GM11168 (cell line): ENCODE results near the gene TP63.

Source experiments
- in situ Hi-C: fragments of 300-500 bp; cut with MboI; formaldehyde crosslinking; loops from one replicate; pipeline ENCODE4 v1.12.0; 2022; ENCODE audit warnings: low sequenced_read_pairs; ENCODE audit not compliant: unreplicated experiment

TP63 gene

DNA sequence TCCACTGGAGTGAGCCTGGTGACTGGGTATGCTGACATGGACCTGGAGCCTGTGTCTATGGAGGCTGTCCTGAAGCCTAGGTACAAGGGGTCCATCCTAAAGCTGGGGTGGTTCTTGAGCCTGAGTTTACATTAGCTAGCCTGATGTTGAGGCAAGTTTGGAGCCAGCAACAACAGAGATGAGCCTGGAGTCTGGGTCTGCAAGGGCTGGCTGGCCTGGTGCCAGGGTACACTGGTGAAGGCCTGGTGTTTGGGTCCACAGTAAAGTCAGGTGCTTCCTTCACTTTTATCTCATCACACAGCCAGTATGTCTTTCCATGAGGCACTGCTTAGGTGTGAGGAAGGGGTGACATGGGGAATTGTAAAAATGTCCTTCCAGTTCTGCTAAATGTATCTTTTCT, 49.5 kb downstream of the TP63 start:
- in situ Hi-C loops, result no loop called here

DNA sequence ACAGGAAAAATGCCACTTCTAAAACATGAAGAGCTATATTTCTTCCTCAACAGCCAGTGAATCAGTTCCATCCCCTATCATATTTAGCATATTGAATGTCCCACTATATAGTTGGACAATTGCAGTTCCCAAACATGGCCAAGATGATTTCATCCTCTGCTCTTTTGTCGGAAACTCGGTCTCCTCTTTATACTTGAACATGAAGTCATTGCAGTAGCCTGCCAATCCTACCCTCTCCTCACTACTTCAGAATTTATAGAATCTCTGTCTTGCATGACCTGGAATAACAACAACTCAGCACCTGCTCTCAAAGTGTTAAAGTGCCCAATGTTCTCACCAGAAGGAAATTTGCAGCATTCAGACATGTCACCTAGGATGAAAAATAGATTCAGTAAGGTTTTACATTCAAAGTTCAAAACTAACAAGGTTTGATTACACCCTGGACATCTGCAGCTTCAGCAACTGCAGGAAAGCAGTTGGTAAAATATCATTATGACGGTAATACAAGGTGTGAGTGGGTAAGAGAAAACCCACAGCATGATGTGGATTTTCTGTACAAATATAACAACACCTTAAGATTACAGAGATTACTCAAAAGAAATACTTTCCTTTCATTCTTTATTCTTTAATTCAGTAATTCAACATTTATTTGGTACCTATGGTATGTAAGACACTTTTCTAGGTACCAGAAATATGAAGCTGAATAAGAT, 52.5 kb downstream of the TP63 start:
- in situ Hi-C loops, result no loop called here

DNA sequence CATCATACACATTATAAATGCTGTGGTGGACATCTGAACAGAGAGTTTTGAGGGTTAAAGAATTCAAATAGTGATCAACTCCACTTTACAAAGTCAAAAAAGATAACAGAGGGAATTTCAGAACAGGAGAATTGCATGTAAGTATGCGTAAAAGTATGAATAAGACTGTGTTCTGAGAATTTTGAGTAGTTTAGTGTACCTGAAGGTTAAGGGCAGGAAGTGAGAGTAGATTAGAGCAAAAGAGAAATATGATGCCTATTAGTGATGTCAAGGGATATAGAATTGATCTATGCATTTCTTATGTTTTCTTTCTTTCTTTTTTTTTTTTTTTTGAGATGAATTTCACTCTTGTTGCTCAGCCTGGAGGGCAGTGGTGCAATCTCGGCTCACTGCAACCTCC, 53.1 kb downstream of the TP63 start:
- in situ Hi-C loops, result no loop called here

DNA sequence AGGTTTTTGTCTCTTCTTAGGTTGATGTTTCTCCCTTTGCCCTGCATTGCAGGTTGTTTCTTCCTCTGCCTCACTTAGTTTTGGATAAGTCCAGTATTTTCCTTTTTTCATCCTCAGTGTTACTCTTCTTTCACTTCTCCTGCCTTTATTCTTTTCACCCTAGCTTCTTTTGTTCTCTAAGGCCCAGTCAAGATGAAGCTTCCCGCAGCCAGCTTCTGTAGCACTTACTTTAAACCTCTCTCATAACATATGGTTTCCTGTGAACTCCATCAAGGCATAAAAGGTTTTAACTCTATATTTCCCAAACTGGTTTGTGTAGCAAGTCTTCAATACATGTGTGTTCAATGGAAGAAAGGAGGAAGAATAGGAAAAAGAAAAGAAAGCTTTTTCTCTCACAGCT, 54.1 kb downstream of the TP63 start:
- in situ Hi-C loops, result no loop called here

DNA sequence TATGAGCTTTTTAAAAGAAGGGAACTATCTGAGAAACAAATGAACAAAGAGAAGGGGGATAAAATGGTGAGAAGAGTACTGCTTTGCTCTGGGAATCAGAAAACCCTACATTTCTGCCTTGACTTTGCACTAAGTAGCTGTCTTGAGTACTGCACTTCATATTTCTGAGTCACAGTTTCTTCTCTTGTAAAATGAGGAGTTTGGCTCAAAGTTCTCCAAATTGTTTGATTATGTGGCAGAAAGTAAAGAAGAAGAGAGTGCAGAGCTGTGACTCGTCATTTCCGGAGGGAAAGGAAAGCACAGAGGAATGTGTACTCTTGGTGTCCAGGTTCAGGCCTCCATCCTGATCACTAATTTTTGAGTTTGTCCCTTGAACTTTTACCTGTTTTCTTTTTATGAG, 54.7 kb downstream of the TP63 start:
- in situ Hi-C loops, result no loop called here

DNA sequence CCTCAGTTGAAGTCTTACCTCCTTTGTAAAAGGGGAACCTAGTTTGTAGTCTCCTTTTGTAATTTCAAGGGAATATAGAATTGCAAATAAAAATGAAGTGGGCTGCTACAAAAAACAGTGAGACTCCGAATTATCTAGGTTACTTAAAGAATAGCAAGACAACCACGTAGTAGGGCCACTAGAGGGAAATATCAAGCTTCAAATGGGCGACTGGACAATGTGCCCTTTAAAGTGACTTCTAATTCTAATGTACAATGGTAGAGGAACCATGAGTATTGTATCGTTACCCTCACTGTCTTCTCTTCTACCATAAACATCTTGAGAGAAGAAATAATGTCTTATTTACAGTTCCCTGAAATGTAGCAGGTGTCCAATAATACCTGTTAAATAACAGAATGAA, 56.3 kb downstream of the TP63 start:
- in situ Hi-C loops, result no loop called here

DNA sequence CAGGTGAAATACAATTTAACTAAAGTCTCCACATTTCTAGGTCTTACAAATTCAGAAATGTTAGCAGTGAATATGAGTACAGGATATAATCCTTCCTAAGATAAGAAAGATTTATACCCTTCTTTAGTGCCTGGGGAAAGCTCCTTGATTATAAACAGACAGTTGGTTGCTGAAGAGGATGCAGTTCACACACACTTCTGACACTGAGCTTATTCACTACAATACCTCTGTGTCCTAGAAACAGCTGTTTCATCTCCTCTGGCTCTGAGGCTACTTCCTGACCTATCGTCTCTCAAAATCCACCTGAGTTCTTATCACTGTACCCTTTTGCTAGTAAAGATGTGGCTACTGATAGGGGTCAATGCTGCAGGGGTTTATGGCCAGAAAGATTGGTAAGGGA, 57.1 kb downstream of the TP63 start:
- in situ Hi-C loops, result no loop called here

DNA sequence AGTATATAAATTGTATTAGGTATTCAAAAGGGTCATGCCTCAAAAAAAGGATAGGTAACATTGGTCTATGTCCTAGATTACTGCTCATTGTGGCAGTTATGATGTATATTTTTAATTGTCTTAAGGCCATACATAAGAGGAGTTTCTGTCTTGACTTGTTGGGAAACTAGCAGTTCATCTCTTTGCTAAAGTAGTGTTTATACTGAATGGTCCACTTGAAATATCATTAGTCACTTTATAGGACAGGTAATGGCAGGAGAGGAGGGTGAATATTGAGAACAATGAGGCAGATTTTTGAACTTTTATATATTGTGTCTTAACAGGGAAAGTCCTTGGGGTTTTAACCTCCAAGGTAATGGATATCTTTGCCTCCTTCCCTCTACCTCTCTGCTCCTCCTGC, 58.4 kb downstream of the TP63 start:
- in situ Hi-C loops, result no loop called here

DNA sequence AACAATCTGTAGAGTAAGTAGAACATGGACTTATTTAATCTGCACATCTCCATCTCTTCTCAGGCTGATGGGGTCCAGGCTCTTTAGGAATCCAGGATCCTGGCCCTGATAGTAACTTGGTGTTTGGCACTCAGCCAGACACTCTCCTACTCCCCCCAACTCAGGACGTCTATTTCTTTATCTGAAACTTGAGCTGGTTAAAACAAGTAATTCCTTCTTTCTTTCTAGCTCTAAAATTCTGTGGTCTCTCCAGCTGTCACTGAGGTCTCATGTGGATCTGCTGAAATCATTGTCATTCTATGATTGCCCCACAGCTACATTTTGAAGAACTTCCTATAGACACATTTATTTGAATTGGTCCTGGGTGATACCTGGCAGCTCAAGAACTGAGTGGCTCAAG, 59.0 kb downstream of the TP63 start:
- in situ Hi-C loops, result no loop called here

DNA sequence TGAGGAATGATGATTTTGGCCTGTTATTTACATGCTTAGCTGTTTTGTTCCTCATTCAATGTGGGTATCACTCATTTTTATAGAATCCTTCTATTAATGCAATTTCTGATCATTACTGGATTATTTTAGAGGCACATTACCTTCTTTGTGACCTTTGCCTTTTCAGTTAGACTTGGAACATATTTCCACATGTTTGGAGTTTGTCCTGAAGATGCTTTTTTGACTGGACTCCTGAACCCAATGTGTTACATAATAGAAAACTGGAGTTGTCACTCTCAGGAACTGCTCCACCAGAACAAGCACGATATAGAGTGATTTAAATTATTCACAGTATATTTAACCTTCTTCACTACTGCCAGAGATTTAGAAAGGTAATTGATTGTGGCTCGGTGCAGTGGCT, 59.5 kb downstream of the TP63 start:
- in situ Hi-C loops, result no loop called here

DNA sequence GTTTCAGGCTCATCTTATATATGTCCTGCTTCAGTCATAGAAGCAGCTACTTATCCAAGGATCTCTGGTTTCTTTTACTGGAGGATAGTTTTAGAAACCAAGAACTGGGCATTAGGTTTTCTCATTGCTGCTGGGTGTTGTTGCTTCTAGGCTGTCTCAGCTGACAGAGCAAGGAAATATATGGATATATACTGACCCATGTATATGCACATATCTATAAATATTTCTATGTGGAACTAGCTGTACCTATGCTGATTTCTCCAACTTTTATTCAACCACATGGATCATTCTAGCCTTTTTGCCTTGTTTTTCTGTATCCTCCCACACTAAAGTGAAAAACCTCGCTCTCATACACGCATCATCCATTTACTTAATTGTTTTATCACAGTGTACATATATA, 64.2 kb downstream of the TP63 start:
- in situ Hi-C loops, result no loop called here

DNA sequence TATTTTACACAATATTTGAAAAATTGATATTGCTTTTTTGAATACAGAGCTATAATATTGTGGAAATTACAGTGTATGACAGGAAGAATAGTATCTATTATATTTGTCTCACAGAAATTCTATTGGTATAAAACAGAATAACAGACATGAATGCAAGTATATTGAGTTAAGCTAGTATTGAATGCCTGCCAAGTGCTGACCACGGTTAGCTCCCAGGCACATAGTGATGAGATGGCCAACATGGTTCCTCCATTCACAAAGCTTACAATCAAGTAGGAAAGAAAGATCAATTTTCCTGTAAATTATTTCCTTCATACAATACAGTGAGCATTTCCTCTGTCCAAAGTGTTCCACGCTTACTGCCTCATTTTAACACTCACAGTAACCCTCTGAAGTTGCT, 67.6 kb downstream of the TP63 start:
- in situ Hi-C loops, result no loop called here

DNA sequence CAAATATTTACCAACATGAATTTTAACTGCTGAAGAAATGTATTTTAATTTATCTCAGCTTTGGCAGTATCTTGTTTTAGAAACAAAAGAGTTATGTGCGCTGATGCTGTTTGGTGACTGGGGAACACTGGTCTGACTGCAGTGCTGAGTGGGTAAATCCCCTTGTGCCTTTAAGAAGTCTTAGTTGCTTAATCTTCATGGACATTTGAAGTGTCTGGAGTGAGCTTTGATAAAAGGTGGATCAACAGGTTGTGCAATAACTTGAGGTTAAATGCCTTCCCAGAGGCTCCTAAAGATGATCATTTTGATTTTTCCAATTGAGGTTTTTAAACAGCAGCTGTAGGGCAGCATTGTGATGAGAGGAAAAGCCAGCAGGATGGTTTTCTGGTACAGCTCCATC, 68.7 kb downstream of the TP63 start:
- in situ Hi-C loops, result no loop called here

DNA sequence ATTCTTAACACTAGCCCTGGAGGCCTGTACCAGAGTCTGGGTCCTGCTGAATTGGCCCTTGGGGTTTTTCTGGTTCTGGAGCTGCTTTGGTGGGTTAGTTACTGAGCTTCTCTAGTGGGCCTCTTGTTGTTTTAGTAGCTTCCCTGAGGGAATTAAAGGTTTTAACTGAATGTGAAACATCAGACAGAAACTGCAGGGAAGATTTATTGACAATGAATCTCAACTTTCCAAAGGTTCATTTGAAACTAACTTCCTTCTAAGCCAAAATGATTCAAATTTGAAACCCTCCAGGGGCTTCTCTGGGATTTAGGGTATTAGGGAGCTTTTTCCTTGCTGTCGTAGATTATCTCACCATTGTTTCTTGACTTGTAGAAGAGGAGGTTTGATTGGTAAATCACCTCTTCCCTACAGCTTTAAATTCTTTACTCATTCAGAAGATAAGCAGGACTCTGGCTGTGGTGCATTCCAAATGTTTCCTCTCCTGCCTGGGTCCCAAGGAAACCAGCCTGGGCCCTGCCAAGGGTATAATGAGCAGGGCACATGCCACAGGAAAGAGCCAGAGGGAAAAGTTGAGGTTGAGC, 71.0 kb downstream of the TP63 start:
- in situ Hi-C loops, result no loop called here

DNA sequence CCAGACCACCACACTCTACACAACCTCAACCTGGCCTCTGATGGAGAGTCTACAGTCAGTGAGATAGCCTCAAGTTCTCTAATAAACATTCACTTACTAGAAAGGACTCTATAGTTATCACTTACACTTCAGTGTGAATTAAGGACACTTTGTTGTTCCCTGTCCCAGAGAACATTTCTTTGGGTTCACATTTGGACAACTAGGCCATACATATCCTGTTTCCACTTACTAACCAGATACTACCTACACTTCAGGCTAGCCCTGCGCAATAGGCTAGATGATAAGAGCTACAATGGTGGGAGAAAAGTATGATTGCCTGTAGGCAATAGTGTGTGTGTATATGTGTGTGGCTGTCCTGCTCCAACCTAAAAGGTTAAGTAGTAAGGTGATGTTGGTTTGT, 72.7 kb downstream of the TP63 start:
- in situ Hi-C loops, result no loop called here

DNA sequence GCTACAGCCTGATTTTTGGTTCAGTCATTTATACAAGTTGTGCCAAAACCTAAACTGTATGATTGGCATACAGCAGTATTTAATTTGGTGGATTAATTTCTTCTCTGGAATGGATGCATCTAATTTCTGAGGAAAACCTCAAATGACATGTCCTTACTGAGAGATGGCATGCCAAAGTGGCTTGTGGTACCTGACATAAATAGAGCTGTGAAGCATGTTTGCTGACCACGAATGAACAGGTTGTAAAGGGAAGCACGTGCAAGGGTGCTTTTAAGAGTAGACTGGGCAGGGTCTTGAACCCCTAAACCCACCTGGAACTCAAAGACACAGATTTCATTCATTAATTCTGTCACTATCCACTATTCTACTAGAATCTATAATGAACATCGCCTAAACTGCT, 77.2 kb downstream of the TP63 start:
- in situ Hi-C loops, result no loop called here

DNA sequence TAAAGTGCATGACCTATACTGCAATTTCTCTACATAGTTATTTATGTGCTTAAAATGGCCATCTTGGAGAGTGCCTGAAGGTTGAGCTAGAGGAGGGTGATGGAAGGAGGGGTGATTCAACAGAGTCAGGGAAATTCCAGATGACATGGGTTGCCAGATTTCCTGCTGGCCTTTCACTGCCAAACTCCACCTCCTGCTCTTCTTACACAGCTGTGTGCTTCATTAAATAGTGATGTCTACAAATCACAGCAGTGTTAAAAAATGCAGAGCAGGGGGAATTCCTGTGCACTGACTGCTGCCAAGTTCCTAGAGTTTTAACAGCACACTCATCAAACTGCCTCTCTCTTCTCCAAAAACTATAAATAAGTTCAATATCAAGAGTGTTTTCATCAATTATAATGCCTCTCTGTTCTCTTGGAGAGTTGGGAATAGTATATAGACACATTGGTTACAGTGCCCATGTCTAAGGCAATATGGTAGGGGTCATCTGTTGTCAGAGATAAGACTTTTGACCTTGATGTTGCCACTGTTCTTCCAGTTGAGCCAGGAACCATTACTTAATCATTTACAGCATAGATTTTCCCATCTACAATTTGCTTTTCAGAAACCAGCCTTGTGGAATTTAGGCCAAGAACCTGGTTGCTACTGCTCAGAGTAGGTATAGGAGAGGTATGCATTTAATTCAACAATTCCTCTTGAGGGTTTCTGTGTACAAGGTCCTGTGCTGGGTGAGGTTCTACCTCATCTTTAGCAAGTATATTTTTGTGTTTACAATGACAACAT, 79.6 kb downstream of the TP63 start:
- in situ Hi-C loops, result no loop called here

DNA sequence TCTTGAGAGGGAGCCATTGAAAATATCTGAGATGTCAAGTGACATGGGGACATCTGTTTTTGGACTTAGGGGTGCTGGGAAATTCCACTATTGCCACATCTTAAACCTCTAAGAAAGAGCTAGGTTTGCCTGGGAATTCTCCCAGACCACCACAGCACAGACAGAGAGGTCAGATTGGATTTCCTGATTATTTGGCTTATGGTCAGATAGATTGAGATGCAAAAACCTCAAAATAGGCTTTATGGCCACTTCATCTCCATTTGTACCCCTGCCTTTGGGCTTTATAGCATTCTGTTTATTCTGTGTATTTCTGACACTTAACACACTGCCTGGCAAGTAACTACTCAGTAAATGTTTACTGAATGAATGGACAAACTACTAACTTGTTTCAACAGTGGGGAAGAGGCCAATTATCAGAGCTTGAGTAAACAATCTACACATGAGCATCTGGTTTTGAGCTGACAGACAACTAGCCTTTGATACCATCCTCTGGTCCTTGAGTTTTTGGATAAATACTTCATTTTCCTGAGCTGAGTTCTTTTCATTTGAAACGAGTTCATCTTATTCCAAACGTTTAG, 81.8 kb downstream of the TP63 start:
- in situ Hi-C loops, result no loop called here

DNA sequence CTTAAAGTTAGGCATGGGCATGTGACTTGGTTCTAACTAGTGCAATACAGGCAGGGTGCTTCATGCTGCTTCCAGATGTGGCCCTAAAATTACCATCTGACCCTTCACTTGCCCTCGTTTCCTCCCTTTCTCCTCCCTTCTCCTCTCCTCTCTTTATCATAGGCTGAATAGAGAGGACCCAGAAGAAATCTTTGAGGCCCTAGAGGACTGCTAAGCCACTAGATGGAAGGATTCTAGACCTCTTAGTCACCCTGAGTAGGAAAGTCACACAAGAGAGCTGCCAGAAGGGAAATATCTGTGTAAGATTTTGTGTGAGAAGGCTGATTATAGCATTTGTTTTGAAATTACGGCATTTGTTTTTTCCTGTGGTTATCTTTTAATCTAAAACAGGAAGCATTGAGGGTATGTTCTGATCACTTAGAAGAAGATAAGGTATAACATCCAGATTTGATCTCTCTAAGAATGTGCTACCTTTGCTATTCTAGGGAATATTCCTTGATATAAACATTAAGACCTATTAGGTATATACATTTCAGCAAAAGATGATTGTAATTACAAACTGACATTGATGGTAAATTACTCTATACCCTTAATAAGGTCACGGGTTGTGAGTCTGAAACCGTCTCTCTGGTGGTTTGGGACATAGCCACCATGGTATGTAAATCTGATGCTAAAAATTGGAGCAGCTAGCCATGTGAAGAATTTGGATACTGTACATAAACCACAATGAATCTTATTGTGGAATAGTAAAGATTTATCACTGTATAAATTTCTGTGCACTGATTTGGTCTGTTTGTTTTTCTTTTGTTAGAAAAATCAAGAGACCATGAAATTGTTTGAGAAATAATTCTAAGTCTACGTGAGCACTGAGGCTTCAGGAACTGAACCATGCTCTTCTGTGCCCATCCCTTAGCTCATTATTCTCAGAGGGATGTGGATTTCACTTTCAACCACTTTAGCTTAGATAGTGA, 84.1 kb downstream of the TP63 start:
- in situ Hi-C loops, result no loop called here

DNA sequence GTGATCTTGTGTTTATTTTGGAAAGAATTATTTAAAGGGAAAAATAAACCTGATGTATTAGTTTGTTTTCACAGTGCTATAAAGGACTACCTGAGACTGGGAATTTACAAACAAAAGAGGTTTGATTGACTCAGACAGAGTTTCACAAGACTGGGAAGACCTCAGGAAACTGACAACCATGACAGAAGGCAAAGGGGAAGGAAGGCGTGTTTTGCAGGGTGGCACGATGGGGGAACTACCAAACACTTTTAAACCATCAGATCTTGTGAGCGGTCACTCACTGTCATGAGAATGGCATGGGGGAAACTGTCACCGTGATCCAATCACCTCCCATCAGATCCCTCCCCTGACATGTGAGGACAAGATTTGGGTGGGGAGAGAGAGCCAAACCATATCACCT, 87.0 kb downstream of the TP63 start:
- in situ Hi-C loops, result no loop called here
